LNCAP (cell line): ENCODE results near the gene SLC50A1.

ENCODE experiments used
- TF ChIP-seq, protein P1 (sequence below): fragments of 450-650 bp; IDR thresholded peaks from 2 replicates; pipeline ENCODE4 v1.5.1; 2017; ENCODE audit warnings: mild to moderate bottlenecking

Gene SLC50A1

DNA sequence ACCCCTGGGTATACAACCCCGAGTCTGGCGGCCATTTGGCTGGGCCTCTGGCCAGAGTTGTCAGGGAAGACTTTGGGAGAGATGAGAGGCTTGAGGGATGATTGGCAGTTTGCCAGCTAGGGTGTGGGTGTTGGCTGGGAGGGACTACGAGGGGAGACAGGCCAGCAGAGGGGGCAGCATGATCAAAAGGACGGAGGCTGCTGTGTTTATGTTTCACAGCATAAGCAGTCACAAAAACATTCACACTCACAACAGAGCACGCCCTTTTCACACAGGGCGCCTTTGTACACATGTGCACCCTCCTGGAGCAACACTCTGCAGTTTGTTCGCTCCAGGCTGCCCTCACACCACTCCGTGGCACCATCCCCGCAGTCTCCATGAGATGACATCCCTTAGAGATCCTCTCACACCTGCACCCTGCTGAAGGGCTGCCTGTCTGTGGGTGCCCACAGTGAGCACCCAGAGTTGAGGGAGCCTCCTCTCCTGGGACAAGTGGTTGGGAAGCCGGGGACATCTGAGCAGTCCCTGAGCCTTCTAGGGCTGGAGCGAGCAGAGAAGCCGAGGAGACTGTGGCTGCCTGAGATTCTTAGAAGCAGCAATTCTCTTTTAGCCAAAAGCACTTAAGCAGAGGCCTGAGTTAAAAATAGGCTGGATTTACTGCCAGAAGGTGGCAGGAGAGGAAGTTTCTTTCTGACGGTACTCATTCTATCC is 41.6 kb upstream of the SLC50A1 start:
- TF ChIP-seq, protein P1, sequence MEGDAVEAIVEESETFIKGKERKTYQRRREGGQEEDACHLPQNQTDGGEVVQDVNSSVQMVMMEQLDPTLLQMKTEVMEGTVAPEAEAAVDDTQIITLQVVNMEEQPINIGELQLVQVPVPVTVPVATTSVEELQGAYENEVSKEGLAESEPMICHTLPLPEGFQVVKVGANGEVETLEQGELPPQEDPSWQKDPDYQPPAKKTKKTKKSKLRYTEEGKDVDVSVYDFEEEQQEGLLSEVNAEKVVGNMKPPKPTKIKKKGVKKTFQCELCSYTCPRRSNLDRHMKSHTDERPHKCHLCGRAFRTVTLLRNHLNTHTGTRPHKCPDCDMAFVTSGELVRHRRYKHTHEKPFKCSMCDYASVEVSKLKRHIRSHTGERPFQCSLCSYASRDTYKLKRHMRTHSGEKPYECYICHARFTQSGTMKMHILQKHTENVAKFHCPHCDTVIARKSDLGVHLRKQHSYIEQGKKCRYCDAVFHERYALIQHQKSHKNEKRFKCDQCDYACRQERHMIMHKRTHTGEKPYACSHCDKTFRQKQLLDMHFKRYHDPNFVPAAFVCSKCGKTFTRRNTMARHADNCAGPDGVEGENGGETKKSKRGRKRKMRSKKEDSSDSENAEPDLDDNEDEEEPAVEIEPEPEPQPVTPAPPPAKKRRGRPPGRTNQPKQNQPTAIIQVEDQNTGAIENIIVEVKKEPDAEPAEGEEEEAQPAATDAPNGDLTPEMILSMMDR: peak; percentile 64

DNA sequence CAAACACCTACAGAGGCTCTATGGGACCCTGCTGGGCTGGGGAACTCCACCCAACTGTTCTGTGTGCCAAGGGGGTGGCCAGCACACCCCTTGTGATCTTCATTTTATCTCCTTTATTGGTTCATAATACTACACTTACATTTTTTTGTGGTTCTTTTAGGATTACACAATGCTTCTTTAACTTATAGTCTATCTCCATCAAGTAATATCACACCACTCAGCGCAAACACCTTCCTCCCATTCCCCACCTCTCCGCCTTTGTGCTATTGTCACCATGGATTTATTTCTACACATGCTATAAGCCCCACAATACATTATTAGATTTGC is 41.1 kb upstream of the SLC50A1 start:
- TF ChIP-seq, protein P1: no peak

DNA sequence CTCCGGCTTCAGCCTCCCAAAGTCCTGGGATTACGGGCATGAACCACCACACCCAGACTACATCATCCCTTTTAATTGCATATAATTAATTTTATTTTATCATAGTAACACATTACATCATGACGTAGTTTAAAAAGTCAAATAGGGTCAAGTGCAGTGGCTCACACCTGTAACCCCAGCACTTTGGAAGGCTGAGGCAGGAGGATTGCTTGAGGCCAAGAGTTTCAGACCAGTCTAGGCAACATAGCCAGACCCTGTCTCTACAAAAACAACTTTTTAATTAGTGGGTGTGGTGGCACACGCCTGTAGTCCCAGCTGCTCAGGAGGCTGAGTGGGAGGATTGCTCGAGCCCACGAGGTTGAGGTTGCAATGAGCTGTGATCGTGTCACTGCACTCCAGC is 36.3 kb upstream of the SLC50A1 start:
- TF ChIP-seq, protein P1: no peak

DNA sequence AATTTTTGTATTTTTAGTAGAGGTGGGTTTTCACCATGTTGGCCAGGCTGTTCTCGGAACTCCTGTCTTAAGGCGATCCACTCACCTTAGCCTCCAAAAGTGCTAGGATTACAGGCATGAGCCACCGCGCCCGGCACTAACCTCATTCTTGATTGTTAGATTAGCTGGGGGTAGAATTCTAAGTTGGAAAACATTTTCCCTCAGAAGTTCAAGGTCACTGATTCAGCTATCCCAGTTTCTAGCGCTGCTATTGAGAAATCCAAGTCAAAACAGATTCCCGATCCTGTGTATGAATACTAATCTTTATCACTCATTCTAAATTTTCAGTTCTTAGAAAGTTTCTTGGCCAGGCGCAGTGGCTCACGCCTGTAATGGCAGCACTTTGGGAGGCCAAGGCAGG is 32.3 kb upstream of the SLC50A1 start:
- TF ChIP-seq, protein P1: no peak

DNA sequence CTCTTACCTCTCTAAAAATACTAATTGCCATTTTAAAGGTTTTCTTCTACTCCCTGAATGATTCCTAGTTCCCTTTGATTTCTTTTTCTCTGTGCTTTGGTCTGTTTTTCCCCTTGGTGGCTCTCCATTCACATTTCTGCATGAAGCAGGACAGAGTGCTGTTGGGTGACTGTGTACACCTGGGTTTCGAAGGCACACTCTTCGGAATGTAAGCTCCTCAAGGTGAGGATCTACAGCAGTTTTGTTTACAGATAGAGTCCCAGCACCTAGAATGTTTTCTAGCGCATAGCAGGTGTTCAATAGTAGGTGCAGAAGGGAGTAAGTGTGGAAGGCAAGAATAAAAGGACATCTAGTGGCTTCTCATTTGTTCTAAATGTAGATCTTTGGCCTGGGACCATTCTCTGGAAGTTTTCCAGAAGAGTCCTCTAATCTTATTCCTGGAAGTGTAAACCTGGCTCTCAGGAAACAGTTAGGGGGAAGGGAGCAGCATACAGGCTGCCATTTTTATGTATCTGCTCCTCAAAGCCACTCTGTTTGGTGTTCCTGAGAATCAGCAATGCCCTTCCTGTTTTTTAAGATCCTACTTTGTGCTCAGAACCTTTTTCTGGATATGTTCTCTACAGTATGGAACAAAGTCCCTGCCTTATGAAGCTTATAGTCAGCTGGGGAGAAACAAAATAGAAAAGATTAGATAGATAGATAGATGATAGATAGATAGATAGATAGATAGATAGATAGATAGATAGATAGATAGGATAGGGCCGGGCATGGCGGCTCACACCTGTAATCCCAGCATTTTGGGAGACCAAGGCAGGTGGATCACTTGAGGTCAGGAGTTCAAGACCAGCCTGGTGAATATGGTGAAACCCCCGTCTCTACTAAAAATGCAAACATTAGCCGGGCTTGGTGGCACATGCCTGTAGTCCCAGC is 30.8 kb upstream of the SLC50A1 start:
- TF ChIP-seq, protein P1: no peak

DNA sequence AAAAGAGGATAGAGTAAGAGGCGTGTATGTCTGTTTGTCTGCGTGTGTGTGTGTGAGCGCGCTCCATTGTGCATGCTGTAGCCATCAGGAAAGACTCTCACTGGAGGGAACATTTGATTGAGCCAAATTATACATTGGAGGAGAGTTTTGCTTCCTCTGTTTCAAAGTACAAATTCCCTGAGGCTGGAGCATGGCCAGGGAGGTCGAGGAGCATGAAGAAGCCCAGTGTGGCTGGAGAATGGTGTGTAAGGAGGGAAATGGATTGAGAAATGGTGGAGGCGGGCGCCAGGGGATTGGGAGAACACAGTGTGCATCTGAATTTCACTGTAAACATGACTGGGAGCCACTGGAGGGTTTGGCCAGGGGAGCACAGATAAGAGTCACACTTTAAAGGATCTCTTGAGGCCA is 30.0 kb upstream of the SLC50A1 start:
- TF ChIP-seq, protein P1: no peak

DNA sequence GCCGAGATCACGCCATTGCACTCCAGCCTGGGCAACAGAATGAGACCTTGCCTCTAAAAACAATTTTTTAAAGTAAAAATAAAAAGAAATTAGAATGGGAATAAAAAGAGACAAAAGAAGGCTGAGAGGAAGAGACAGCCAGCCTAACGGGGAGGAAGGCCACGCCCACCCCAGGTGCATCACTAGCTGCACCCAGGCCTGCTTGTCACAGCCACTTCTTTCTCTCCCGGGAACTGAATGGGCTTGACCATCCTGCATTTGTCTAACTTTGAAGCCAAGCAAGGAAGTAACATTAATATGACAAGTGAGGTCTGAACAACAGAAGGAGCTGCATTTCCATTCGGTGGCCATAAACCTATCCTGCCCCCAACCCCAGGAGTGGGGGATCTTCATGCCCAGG is 28.8 kb upstream of the SLC50A1 start:
- TF ChIP-seq, protein P1: no peak
